WERI-Rb-1 (cell line): Measurements from ENCODE around the gene SRPK3.

Experiments
- DNase-seq: peaks from one replicate; pipeline ENCODE4 v3.0.0-alpha.2; 2020
- H3K27ac ChIP-seq: fragments of 250-450 bp; sonication (Bioruptor Pico); 2 replicates; pipeline ENCODE4 v1.5.1; 2020; ENCODE audit warnings: mild to moderate bottlenecking, moderate library complexity
- H3K27me3 ChIP-seq: fragments of 250-450 bp; sonication (Bioruptor Pico); 2 replicates; pipeline ENCODE4 v1.5.1; 2021; ENCODE audit warnings: mild to moderate bottlenecking, low read depth, moderate library complexity; ENCODE audit not compliant: insufficient read depth, severe bottlenecking
- H3K36me3 ChIP-seq: fragments of 250-450 bp; sonication (Bioruptor Pico); 2 replicates; pipeline ENCODE4 v1.5.1; 2020; ENCODE audit warnings: mild to moderate bottlenecking, moderate library complexity
- H3K4me3 ChIP-seq: 2 replicates; pipeline ENCODE4 v1.5.1; 2011; ENCODE audit warnings: low read depth, mild to moderate bottlenecking, control low read depth, low read length
- H3K9me3 ChIP-seq: fragments of 250-450 bp; sonication (Bioruptor Pico); 2 replicates; pipeline ENCODE4 v1.5.1; 2021; ENCODE audit warnings: mild to moderate bottlenecking, moderate library complexity; ENCODE audit not compliant: severe bottlenecking
- CTCF ChIP-seq: IDR thresholded peaks from 2 replicates; pipeline ENCODE4 v1.5.1; 2011; ENCODE audit warnings: low read depth, mild to moderate bottlenecking, control low read depth, inconsistent platforms, low read length

SRPK3 gene

DNA sequence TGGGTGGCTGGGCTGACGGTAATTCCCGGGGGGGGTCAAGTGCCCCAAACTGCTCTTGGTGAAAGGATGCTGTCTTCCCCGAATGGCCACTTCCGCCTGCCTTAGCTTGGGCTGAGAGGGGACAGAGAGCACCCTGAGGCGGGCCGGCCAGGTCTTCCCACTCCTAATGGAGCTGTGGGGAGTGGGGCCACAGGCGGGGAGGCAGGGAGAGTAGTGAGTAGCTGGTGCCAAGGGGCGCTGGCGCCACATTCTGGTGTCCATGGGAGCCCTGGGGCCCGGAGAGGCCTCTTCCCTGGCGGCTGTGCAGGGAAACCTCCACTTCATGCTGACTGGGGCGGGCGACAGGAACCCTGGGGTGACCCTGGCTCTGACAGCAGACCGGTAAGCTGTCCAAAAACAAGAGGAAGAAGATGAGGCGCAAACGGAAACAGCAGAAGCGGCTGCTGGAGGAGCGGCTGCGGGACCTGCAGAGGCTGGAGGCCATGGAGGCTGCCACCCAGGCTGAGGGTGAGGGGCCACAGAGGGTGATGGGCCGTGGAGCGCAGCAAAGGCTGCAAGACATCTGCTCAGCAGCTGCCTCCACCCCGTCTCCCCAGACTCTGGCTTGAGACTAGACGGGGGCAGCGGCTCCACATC, 2.7 kb downstream of the SRPK3 start:
- peaks cover 28% of the 10 kb centered on the region for H3K36me3 ChIP-seq
- H3K9me3 ChIP-seq: no peaks in the 10 kb centered on the region
- no peak for TF ChIP-seq CTCF
- DNase-seq: no peak
- H3K4me3 ChIP-seq: no peak overlapping the region
- H3K27me3 ChIP-seq: peaks cover 14% of the 10 kb centered on the region
- H3K27ac ChIP-seq: no peak overlapping the region

DNA sequence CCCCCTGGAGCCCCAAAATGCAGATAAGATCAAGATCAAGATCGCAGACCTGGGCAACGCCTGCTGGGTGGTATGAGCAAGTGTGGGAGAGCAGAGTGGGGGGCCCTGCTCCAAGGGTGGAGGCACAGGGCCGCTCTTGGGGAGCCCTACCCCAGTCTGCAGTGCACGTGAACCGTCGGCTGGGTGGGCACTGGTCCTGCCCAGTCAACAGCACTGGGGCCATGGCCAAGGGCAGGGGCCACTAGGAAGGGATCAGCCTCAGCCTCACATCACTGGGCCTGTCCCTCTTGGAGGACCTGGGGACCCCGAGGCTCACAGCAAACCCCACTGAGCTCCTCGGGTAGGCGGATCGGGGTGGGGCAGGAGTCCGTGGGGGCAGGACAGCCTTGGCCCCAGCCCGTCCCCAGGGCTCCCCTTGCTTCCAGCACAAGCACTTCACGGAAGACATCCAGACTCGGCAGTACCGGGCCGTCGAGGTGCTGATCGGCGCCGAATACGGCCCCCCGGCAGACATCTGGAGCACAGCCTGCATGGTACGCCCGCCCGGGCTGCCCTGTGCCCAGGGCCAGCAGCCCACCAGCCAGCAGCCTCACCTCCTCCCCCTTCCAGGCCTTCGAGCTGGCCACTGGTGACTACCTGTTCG, 3.6 kb downstream of the SRPK3 start:
- DNase-seq: no peak
- peaks cover 37% of the 10 kb centered on the region for H3K36me3 ChIP-seq

DNA sequence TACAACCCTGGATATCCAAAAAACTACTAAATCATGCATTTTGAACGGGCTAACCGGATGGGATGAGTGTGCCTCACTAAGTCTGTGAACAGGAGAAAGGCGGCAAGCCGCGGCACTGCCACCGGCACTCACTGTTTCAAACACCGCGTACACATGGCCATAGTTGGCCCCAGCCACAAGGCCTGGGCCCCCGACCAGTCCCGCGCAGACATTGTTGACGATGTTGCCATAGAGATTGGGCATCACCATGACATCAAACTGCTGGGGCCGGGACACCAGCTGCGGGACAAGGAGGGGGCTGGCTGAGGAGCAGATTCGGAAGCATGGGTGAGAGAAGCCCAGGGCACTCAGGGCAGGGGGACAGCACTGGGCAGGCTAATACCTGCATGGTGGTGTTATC, 5.8 kb downstream of the SRPK3 start:
- H3K9me3 ChIP-seq: no peaks in the 10 kb centered on the region
- peaks cover 45% of the 10 kb centered on the region for H3K36me3 ChIP-seq
- TF ChIP-seq CTCF: no peak
- H3K27ac ChIP-seq: no peak overlapping the region
- peaks cover 13% of the 10 kb centered on the region for H3K27me3 ChIP-seq
- no peak overlapping the region for H3K4me3 ChIP-seq
- DNase-seq: no peak

More for the DNA sequence above, 3.6 kb downstream of the SRPK3 start:
- Histone ChIP-seq H3K9me3 (no peaks in the 10 kb centered on the region), H3K27ac (no peak overlapping the region), H3K27me3 (peaks cover 13% of the 10 kb centered on the region), H3K4me3 (no peak overlapping the region)
- no peak for TF ChIP-seq CTCF

- H3K9me3 ChIP-seq: no peaks in the 10 kb centered on the region
- H3K4me3 ChIP-seq: no peak overlapping the region
- H3K27ac ChIP-seq: no peak overlapping the region
- peaks cover 60% of the 10 kb centered on the region for H3K36me3 ChIP-seq
- DNase-seq: no peak
- peaks cover 8% of the 10 kb centered on the region for H3K27me3 ChIP-seq
- no peak for TF ChIP-seq CTCF
Measured at GRCh38 chrX:153789654-153790053, 8.8 kb downstream of the SRPK3 start.

DNA sequence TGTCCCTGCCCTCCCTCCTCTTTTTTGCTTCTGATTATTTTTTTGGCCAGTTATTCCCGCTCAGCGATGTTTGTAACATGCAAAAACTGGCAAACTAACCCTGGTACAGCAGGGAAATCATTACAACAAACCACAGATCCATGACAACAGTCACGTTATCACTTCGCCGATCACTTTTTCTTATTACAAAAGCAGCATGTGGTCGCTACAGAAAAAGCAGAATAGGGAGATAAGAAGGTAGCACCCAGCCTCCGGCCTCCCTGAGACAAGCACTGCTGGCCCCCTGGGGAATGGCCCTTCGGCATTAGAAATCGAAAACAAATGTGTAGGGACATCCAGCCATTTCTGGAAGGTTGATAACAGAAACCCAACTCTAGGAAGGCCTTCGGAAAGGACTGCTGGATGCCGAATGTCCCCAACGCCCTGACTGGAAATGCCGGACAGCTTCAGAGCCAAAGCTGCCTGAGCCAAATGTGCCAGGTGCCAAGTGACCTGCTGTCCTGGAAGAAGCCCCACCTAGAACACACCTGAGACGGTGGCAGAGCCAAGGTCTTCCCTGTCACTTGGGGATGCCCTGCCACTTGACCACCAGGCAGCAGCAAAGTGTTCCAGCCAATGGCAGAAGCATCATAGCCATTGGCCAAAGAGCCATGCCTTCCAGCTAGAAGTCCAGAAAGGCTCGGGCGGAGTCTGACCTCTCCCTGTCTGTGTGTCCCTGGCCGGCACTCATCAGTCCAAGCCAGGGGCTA, 10.4 kb downstream of the SRPK3 start:
- Histone ChIP-seq H3K9me3 (no peaks in the 10 kb centered on the region), H3K27ac (no peak overlapping the region), H3K36me3 (peaks cover 56% of the 10 kb centered on the region), H3K4me3 (no peak overlapping the region), H3K27me3 (peaks cover 8% of the 10 kb centered on the region)
- no peak for DNase-seq
- no peak for TF ChIP-seq CTCF
